SK-N-SH (cell line): ENCODE data around the gene CYTH4. TPM values are rescaled to one million over a fixed set of nuclear protein-coding genes. Genes with fewer than 3 reads are reported as not detected.

Experiments used
- CTCF ChIA-PET: fragments of 300-600, 350-600 bp; formaldehyde crosslinking; extraction: SDS; loops from one replicate; lab custom pipeline; 2021; lab: Yijun Ruan, JAX
- POLR2A ChIA-PET: fragments of 350-600 bp; sonication (Branson Sonifier 250); formaldehyde crosslinking; extraction: SDS; loops from one replicate; lab custom pipeline; 2020; ENCODE audit warnings: antibody characterized with exemption, inconsistent platforms; lab: Yijun Ruan, JAX
- DNase-seq: peaks from one replicate; pipeline ENCODE4 v3.0.0; 2012
- H2AFZ ChIP-seq: fragments of 200-600 bp; sonication (generic); 2 replicates; pipeline ENCODE4 v1.8.1; 2016; ENCODE audit warnings: antibody characterized with exemption, mild to moderate bottlenecking, low read depth
- H3F3A ChIP-seq: fragments of 200-600 bp; sonication (generic); replicated peaks from 2 replicates; pipeline ENCODE3; 2016; ENCODE audit warnings: antibody characterized with exemption, mild to moderate bottlenecking; ENCODE audit not compliant: insufficient read depth
- H3K27ac ChIP-seq, 2 experiments: fragments of 200-500 bp in 1 of 2; fragments of 200-600 bp in 1 of 2; sonication (Bioruptor generic) in 1 of 2; sonication (generic), shearing (Covaris generic) in 1 of 2; 2 replicates each; pipeline versions ENCODE4 v1.5.1 to v1.6.1; 2014 to 2016; ENCODE audit warnings: low read depth in 2 of 2, inconsistent platforms in 1 of 2, low read length in 1 of 2, mild to moderate bottlenecking in 1 of 2, mixed read lengths in 1 of 2
- H3K27me3 ChIP-seq: fragments of 200-600 bp; sonication (generic), shearing (Covaris generic); 2 replicates; pipeline ENCODE4 v1.6.1; 2016; ENCODE audit warnings: mixed run types; ENCODE audit not compliant: insufficient read depth
- H3K36me3 ChIP-seq, 2 experiments: fragments of 200-500 bp in 1 of 2; fragments of 200-600 bp in 1 of 2; sonication (Bioruptor generic) in 1 of 2; sonication (generic) in 1 of 2; replicated peaks in 1 of 2; 2 replicates each; pipeline versions ENCODE3 to v1.5.1; 2014 to 2016; ENCODE audit warnings: low read length in 1 of 2, mild to moderate bottlenecking in 1 of 2; ENCODE audit not compliant: insufficient read depth in 2 of 2, control insufficient read depth in 1 of 2
- H3K4me1 ChIP-seq, 2 experiments: fragments of 200-500 bp in 1 of 2; fragments of 200-600 bp in 1 of 2; sonication (Bioruptor generic) in 1 of 2; sonication (generic), shearing (Covaris generic) in 1 of 2; 2 replicates each; pipeline versions ENCODE4 v1.5.1 to v1.6.1; 2014 to 2016; ENCODE audit warnings: low read depth in 1 of 2, low read length in 1 of 2, mixed run types in 1 of 2; ENCODE audit not compliant: insufficient read depth in 2 of 2, control insufficient read depth in 1 of 2
- H3K4me2 ChIP-seq: fragments of 200-600 bp; sonication (generic), shearing (Covaris generic); 2 replicates; pipeline ENCODE4 v1.6.1; 2017; ENCODE audit warnings: mixed run types
- H3K4me3 ChIP-seq, 2 experiments: fragments of 200-500 bp in 1 of 2; fragments of 200-600 bp in 1 of 2; sonication (Bioruptor generic) in 1 of 2; sonication (generic), shearing (Covaris generic) in 1 of 2; 2 replicates each; pipeline versions ENCODE4 v1.5.1 to v1.8.1; 2014 to 2016; ENCODE audit warnings: low read depth in 2 of 2, inconsistent platforms in 1 of 2, low read length in 1 of 2, mild to moderate bottlenecking in 1 of 2, mixed read lengths in 1 of 2, moderate library complexity in 1 of 2
- H3K79me2 ChIP-seq: fragments of 200-600 bp; sonication (generic); 2 replicates; pipeline ENCODE4 v1.8.1; 2017; ENCODE audit warnings: mild to moderate bottlenecking; ENCODE audit not compliant: insufficient read depth
- H3K9ac ChIP-seq: fragments of 200-600 bp; sonication (generic); 2 replicates; pipeline ENCODE4 v1.6.1; 2017; ENCODE audit warnings: mixed run types
- H3K9me2 ChIP-seq: fragments of 200-600 bp; sonication (generic); 2 replicates; pipeline ENCODE4 v1.6.1; 2017; ENCODE audit warnings: mixed run types
- H3K9me3 ChIP-seq: fragments of 200-600 bp; sonication (generic); 2 replicates; pipeline ENCODE4 v1.6.1; 2017; ENCODE audit warnings: mixed run types, mild to moderate bottlenecking, moderate library complexity
- H4K20me1 ChIP-seq: fragments of 200-600 bp; sonication (generic); 2 replicates; pipeline ENCODE4 v1.6.1; 2017; ENCODE audit warnings: mild to moderate bottlenecking, mixed run types; ENCODE audit not compliant: insufficient read depth
- ELF1 ChIP-seq: IDR thresholded peaks from 2 replicates; pipeline ENCODE4 v1.4.0; 2012
- EP300 ChIP-seq, 2 experiments: IDR thresholded peaks; 2 replicates each; pipeline versions ENCODE4 v1.4.0 to v1.6.1; 2012; ENCODE audit warnings: borderline replicate concordance in 1 of 2, low read depth in 1 of 2, low read length in 1 of 2
- EZH2phosphoT487 ChIP-seq: fragments of 200-600 bp; sonication (generic); IDR thresholded peaks from 2 replicates; pipeline ENCODE4 v1.6.1; 2017; ENCODE audit warnings: low read depth, mixed run types, mild to moderate bottlenecking, antibody characterized with exemption, moderate library complexity, borderline replicate concordance
- FOXM1 ChIP-seq: IDR thresholded peaks from 2 replicates; pipeline ENCODE4 v1.4.0; 2012; ENCODE audit warnings: low read depth, mild to moderate bottlenecking
- JUND ChIP-seq: IDR thresholded peaks from 2 replicates; pipeline ENCODE4 v1.4.0; 2012
- POLR2AphosphoS5 ChIP-seq: IDR thresholded peaks from 2 replicates; pipeline ENCODE4 v1.6.1; 2012; ENCODE audit warnings: low read depth, low read length
- RAD21 ChIP-seq: IDR thresholded peaks from 2 replicates; pipeline ENCODE4 v1.6.1; 2012; ENCODE audit warnings: mild to moderate bottlenecking, low read length
- RCOR1 ChIP-seq: fragments of 150-350 bp; IDR thresholded peaks from 2 replicates; pipeline ENCODE4 v1.6.1; 2017; ENCODE audit warnings: antibody characterized with exemption, low read length
- REST ChIP-seq: IDR thresholded peaks from 2 replicates; pipeline ENCODE4 v1.6.1; 2012; ENCODE audit warnings: mild to moderate bottlenecking, low read depth, low read length, moderate library complexity
- TAF1 ChIP-seq: IDR thresholded peaks from 2 replicates; pipeline ENCODE4 v1.6.1; 2012; ENCODE audit warnings: low read depth, mild to moderate bottlenecking, low read length, moderate library complexity, borderline replicate concordance
- TEAD4 ChIP-seq: IDR thresholded peaks from 2 replicates; pipeline ENCODE4 v1.4.0; 2012; ENCODE audit warnings: mild to moderate bottlenecking, borderline replicate concordance; ENCODE audit not compliant: insufficient read depth
- ZBTB33 ChIP-seq: IDR thresholded peaks from 2 replicates; pipeline ENCODE4 v1.4.0; 2012; ENCODE audit warnings: low read depth, borderline replicate concordance
- WGBS: methylation state at CpG from one replicate; pipeline ENCODE4 v1.1.6; 2017; ENCODE audit warnings: low lambda C conversion rate; 5-methylcytosine and 5-hydroxymethylcytosine counted together
- polyA plus RNA-seq, 3 experiments: library from polyadenylated mRNA; depleted of rRNA; stranded (reverse); fragments of >200 nt; gene quantifications; 2 replicates each; pipeline ENCODE4 v1.2.3, GENCODE V29; 2012
- TF ChIP-seq, protein P1 (sequence below): IDR thresholded peaks from 2 replicates; pipeline ENCODE4 v1.4.0; 2012; ENCODE audit warnings: low read depth

CYTH4 gene
- polyA plus RNA-seq, 1 of the 3 experiments (the other 2 are of a cell fraction), result 0.07 TPM

DNA sequence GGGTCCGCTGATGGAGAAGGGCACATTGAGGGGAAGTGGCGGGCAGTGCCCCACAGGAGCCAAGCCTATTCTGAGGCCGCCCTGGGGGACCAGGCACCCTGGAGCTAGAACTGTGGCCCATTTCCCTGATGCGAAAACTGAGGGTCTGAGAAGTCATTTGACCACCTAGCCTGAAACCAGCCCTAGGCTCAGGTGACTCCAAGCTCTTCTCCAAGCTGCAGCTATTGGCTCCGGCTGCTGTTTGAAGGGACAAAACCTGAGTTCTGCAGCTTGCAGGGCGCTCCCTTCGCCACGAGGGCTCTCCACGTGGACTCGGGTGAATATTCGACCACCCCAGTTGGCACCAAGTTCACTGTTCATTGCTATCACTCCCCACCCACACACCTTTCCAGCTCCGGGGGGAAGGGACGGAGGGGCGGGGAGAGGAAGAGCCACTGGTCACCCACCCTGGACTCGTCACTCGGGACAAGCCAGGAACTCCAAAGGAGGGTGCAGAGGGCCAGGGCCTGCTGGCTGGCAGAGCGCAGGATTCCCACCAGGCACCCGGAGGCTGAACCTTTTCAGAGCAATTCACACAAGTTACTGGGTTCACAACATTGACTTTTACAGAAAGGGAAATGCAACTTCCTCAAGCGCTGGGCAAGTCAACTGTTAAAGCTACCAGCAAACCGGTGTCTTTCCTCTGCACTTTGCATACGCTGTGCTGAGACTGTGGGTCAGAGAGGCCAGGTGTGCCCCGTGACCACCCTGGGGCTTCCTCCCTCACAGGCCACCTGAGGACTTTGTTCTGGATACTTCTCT lies 37.2 kb upstream of the CYTH4 start:
- H2AFZ ChIP-seq, result no peak overlapping the region
- POLR2A ChIA-PET, result interaction anchor here (0.6 to 1.4 kb wide), 2 partner anchors 16 to 213 kb away, joined by 3 read pairs; no protein-coding TSS in a partner anchor
- CTCF ChIA-PET, result interaction anchor here (0.7 to 14.4 kb wide), 4 partner anchors 8 to 46 kb away, joined by 3 to 124 read pairs (median 12); no protein-coding TSS in a partner anchor

DNA sequence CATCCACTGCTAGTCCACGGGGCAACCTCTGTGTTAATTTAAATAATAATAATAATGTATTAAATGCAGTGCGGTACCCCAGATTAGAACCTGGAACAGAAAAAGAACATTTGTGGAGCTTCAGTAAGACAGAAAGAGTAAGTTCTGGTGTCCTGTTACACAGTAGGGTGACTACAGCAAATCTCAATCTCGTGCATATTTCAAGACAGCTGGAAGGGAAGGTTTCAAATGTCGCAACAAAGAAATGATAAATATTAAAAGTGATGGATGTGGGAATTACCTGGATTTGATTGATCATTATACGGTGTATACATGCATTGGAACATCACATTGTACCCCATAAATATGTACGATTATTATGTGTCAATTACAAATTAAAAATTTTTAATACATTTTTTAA lies 36.6 kb upstream of the CYTH4 start:
- no peak overlapping the region for H2AFZ ChIP-seq
- H3K4me3 ChIP-seq, result no peak overlapping the region
- no peak overlapping the region for H3K4me2 ChIP-seq
- H4K20me1 ChIP-seq, result no peaks in the 10 kb centered on the region
- no peaks in the 10 kb centered on the region for H3K9me3 ChIP-seq
- DNase-seq, result no peak
- no peak overlapping the region for H3K9ac ChIP-seq
- ChIA-PET POLR2A (interaction anchor here (1.4 kb wide), 1 partner anchor 16 kb away, joined by 3 read pairs; no protein-coding TSS in a partner anchor), CTCF (interaction anchor here (0.7 to 14.4 kb wide), 2 partner anchors 9 to 15 kb away, joined by 3 to 124 read pairs; no protein-coding TSS in a partner anchor)
- H3F3A ChIP-seq, result peaks cover 4% of the 10 kb centered on the region
- peaks cover 7 to 11% of the 10 kb centered on the region in 2 experiments; a peak in 3 of 4 replicates for H3K4me1 ChIP-seq
- WGBS, result 78% methylated on average over 6 of the region's 6 CpGs
- H3K79me2 ChIP-seq, result no peaks in the 10 kb centered on the region
- H3K36me3 ChIP-seq, result no peaks in the 10 kb centered on the region
- no peak overlapping the region for H3K27ac ChIP-seq
- TF ChIP-seq EZH2phosphoT487, result no peak
- TF ChIP-seq TAF1, result no peak
- TF ChIP-seq FOXM1, result no peak
- TF ChIP-seq, protein P1, sequence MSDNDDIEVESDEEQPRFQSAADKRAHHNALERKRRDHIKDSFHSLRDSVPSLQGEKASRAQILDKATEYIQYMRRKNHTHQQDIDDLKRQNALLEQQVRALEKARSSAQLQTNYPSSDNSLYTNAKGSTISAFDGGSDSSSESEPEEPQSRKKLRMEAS, result no peak
- TF ChIP-seq EP300 (IDR thresholded peaks at IDR 0.05; ENCODE audit: borderline replicate concordance in 1 of 2, low read depth in 1 of 2, low read length in 1 of 2), result no peak
- TF ChIP-seq ELF1, result no peak
- no peak for TF ChIP-seq JUND
- no peak for TF ChIP-seq TEAD4
- TF ChIP-seq ZBTB33, result no peak
- TF ChIP-seq REST, result no peak
- TF ChIP-seq POLR2AphosphoS5, result no peak
- no peaks in the 10 kb centered on the region for H3K27me3 ChIP-seq
- no peaks in the 10 kb centered on the region for H3K9me2 ChIP-seq

More for the DNA sequence above, 37.2 kb upstream of the CYTH4 start:
- H3K36me3 ChIP-seq, result no peaks in the 10 kb centered on the region
- H3K4me3 ChIP-seq, result no peak overlapping the region
- TF ChIP-seq, protein P1, result no peak
- TF ChIP-seq EZH2phosphoT487, result no peak
- TF ChIP-seq RCOR1, result no peak
- TF ChIP-seq RAD21, result no peak
- no peaks in the 10 kb centered on the region for H3K79me2 ChIP-seq
- no peak for DNase-seq
- no peaks in the 10 kb centered on the region for H3K9me3 ChIP-seq
- H3K4me2 ChIP-seq, result no peak overlapping the region
- H3K9me2 ChIP-seq, result no peaks in the 10 kb centered on the region
- H3K27me3 ChIP-seq, result no peaks in the 10 kb centered on the region
- H3K4me1 ChIP-seq, result peaks cover 7 to 11% of the 10 kb centered on the region in 2 experiments; a peak in 3 of 4 replicates
- peaks cover 4% of the 10 kb centered on the region for H3F3A ChIP-seq
- H4K20me1 ChIP-seq, result no peaks in the 10 kb centered on the region
- no peak overlapping the region for H3K27ac ChIP-seq
- no peak overlapping the region for H3K9ac ChIP-seq
- WGBS, result 93% methylated on average over 21 of the region's 22 CpGs
